ENCODE results near the gene UBAC1. TPM values are rescaled to one million over a fixed set of nuclear protein-coding genes. Genes with fewer than 3 reads are reported as not detected.

Gene UBAC1
- polyA plus RNA-seq, 1 donor from 2014 or later, result 92.3 TPM

DNA sequence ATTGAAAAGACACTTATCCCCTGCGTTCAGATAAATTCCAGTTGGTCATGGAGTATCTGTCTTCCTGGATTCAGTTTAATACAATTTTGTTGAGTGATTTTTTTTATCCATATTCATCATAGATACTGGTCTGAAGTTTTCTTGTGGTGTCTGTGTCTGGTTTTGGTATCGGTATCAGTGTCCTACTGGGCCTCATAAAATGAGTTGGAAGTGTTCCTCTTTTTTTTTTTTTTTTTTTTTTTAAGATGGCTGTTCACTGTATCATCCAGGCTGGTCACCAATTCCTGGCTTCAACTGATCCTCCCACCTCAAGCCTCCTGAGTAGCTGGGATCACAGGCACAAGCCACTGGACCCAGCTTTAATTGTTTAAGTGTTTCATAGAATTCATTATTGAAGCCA is 51.0 kb downstream of the UBAC1 start:
- no peak overlapping the region for H2AFZ ChIP-seq (ENCODE audit: low read depth, low read length)
- TF ChIP-seq POLR2AphosphoS5 (IDR thresholded peaks at IDR 0.05), result no peak
- TF ChIP-seq, protein P1, sequence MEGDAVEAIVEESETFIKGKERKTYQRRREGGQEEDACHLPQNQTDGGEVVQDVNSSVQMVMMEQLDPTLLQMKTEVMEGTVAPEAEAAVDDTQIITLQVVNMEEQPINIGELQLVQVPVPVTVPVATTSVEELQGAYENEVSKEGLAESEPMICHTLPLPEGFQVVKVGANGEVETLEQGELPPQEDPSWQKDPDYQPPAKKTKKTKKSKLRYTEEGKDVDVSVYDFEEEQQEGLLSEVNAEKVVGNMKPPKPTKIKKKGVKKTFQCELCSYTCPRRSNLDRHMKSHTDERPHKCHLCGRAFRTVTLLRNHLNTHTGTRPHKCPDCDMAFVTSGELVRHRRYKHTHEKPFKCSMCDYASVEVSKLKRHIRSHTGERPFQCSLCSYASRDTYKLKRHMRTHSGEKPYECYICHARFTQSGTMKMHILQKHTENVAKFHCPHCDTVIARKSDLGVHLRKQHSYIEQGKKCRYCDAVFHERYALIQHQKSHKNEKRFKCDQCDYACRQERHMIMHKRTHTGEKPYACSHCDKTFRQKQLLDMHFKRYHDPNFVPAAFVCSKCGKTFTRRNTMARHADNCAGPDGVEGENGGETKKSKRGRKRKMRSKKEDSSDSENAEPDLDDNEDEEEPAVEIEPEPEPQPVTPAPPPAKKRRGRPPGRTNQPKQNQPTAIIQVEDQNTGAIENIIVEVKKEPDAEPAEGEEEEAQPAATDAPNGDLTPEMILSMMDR (IDR thresholded peaks at IDR 0.05; ENCODE audit: poor library complexity, severe bottlenecking), result no peak
- no peak for TF ChIP-seq EP300 (conservative IDR thresholded peaks at IDR 0.05; ENCODE audit: poor library complexity, severe bottlenecking)
- H3K9me3 ChIP-seq (ENCODE audit: low read length), result peaks cover 11% of the 10 kb centered on the region
- peaks cover 3% of the 10 kb centered on the region for H4K20me1 ChIP-seq (ENCODE audit: insufficient read depth)
- H3K36me3 ChIP-seq (ENCODE audit: insufficient read depth, low read length), result peaks cover 19% of the 10 kb centered on the region
- no peak overlapping the region for H3K27ac ChIP-seq (ENCODE audit: low read length)
- H3K4me2 ChIP-seq (ENCODE audit: low read length), result no peak overlapping the region
- no peak overlapping the region for H3K9ac ChIP-seq (ENCODE audit: low read length)
- no peaks in the 10 kb centered on the region for H3F3A ChIP-seq (ENCODE audit: insufficient read depth, low read length, poor library complexity, severe bottlenecking)
- no peaks in the 10 kb centered on the region for H3K9me2 ChIP-seq (ENCODE audit: insufficient read depth, low read length)
- peak overlapping the region; percentile 94 for H3K4me3 ChIP-seq (ENCODE audit: low read length)
- H3K79me2 ChIP-seq (replicated peaks; ENCODE audit: insufficient read depth, low read length), result peaks cover 40% of the 10 kb centered on the region
- no peaks in the 10 kb centered on the region for H3K27me3 ChIP-seq (ENCODE audit: insufficient read depth, low read depth, low read length)

DNA sequence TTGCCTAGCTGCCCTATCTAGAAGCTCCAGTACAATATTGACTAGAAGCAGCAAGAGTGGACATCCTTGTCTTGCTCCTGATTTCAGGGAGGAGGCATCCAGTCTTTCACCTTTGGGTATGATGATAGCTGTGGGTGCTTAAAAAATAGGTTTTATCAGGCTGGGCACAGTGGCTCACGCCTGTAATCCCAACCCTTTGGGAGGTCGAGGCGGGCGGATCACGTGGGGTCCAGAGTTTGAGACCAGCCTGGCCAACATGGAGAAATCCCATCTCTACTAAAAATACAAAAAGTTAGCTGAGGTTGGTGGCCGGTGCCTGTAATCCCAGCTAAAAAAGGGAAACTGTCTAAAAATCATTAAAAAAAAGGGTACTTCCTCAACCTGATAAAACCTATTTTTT is 51.8 kb downstream of the UBAC1 start:
- Histone ChIP-seq H3K27me3 (ENCODE audit: insufficient read depth, low read depth, low read length) (no peaks in the 10 kb centered on the region), H3F3A (ENCODE audit: insufficient read depth, low read length, poor library complexity, severe bottlenecking) (no peaks in the 10 kb centered on the region), H3K4me3 (ENCODE audit: low read length) (peak overlapping the region; percentile 94), H3K9ac (ENCODE audit: low read length) (no peak overlapping the region), H3K9me2 (ENCODE audit: insufficient read depth, low read length) (no peaks in the 10 kb centered on the region), H4K20me1 (ENCODE audit: insufficient read depth) (peaks cover 6% of the 10 kb centered on the region), H2AFZ (ENCODE audit: low read depth, low read length) (no peak overlapping the region), H3K4me2 (ENCODE audit: low read length) (peak overlapping the region; percentile 48), H3K9me3 (ENCODE audit: low read length) (peaks cover 3% of the 10 kb centered on the region), H3K79me2 (replicated peaks; ENCODE audit: insufficient read depth, low read length) (peaks cover 48% of the 10 kb centered on the region), H3K36me3 (ENCODE audit: insufficient read depth, low read length) (peaks cover 10% of the 10 kb centered on the region), H3K27ac (ENCODE audit: low read length) (no peak overlapping the region)
- TF ChIP-seq SMC3 (conservative IDR thresholded peaks at IDR 0.05; ENCODE audit: poor library complexity), result no peak
- no peak for TF ChIP-seq EZH2 (IDR thresholded peaks at IDR 0.05; ENCODE audit: borderline replicate concordance, insufficient read depth, low read length, poor library complexity, severe bottlenecking)

GRCh38 chr9:135908754-135909204 is 52.4 kb downstream of the UBAC1 start:
- Histone ChIP-seq H3K27ac (ENCODE audit: low read length) (no peak overlapping the region), H3F3A (ENCODE audit: insufficient read depth, low read length, poor library complexity, severe bottlenecking) (no peaks in the 10 kb centered on the region), H3K9me3 (ENCODE audit: low read length) (peaks cover 3% of the 10 kb centered on the region), H3K4me3 (ENCODE audit: low read length) (peak overlapping the region; percentile 94), H3K79me2 (replicated peaks; ENCODE audit: insufficient read depth, low read length) (peaks cover 54% of the 10 kb centered on the region), H3K27me3 (ENCODE audit: insufficient read depth, low read depth, low read length) (no peaks in the 10 kb centered on the region), H2AFZ (ENCODE audit: low read depth, low read length) (no peak overlapping the region), H4K20me1 (ENCODE audit: insufficient read depth) (peaks cover 6% of the 10 kb centered on the region), H3K9me2 (ENCODE audit: insufficient read depth, low read length) (no peaks in the 10 kb centered on the region), H3K4me2 (ENCODE audit: low read length) (peak overlapping the region; percentile 73), H3K36me3 (ENCODE audit: insufficient read depth, low read length) (peaks cover 8% of the 10 kb centered on the region), H3K9ac (ENCODE audit: low read length) (peak overlapping the region; percentile 80)
- TF ChIP-seq, protein P1 (IDR thresholded peaks at IDR 0.05; ENCODE audit: poor library complexity, severe bottlenecking), result no peak
- no peak for TF ChIP-seq POLR2AphosphoS5 (IDR thresholded peaks at IDR 0.05)
